Right ventricle myocardium inferior (tissue), 1 donor: ENCODE measurements around the gene NFATC2. TPM values are rescaled to one million over a fixed set of nuclear protein-coding genes. Genes with fewer than 3 reads are reported as not detected.

Experiments used
- ATAC-seq: fragments of 200-7000 bp; cut with Tn5 transposase; one replicate; pipeline ENCODE4 v1.9.1; 2020; ENCODE audit warnings: mild to moderate bottlenecking, moderate library complexity
- DNase-seq: peaks from one replicate; pipeline ENCODE4 v3.0.0; 2021; ENCODE audit errors: missing footprints
- intact Hi-C: fragments of 100-400 bp; cut with DNase I; formaldehyde crosslinking; loops from one replicate; pipeline ENCODE4 v1.11.0; 2022
- total RNA-seq: library from RNA; stranded (reverse); fragmentation: NEBNext Ultra II Directional; extraction: Animal tissue kit (Norgen Biotek cat#: 25700); gene quantifications from one replicate; pipeline ENCODE4 v1.2.1, GENCODE V29; 2021
- donor health status: DM: no; HTN: yes; CAD: no; lungs with severe emphysema.

The NFATC2 gene
- total RNA-seq, 1 donor from 2014 or later: 2.1 TPM

DNA sequence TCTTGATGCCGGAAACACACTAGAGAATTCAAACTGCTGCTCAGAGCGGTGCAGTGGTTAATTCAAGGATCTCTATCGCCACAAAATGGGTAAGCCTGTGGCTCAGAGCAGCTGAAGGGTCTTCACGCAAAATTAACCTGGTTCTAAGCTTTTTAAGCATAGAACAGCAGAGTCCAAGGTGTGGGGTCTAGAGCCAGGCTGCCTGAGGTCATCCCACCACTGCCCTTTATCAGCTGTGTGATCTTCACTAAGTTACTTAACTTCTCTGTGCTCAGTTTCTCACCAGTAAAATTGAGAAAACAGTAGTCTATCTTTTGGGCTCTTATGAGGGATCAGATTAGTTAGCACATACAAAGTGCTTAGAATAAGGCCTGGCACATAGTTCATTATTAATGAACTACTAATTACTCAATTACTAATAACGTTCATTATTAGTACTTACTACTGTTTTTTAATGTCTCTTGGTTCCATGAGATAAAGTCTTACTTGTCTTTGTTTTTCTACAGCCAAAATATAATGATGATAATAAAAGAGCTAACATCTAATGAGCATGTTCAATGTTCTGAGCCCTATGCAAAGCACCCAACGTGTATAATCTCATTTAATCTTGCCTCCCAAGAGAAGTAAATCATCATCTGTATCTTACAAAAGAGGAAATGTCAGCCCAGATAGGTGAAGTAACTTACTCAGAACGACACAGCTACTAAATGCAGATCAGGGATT is 92.9 kb downstream of the NFATC2 start:
- ATAC-seq (no peak), DNase-seq (no peak)
- intact Hi-C loops: no loop called here

DNA sequence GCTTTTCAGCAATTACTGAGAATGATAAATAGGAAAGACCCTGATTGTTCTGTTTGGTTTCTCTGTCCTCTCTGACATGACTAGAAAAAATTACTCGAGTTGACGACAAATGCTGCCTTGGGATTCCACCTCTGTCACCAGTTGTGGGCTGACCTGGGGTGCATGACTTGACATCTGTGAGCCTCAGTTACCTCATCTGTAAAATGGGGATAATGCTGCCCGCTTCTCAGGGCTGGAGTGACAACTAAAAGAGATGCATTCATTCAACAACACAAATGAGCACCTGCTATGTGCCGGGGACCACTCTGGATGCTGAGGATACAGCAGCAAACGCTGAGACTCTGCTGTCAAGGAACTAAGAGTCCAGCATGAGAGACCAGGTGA is 94.8 kb downstream of the NFATC2 start:
- no peak for ATAC-seq
- no peak for DNase-seq
- intact Hi-C loops: no loop called here

DNA sequence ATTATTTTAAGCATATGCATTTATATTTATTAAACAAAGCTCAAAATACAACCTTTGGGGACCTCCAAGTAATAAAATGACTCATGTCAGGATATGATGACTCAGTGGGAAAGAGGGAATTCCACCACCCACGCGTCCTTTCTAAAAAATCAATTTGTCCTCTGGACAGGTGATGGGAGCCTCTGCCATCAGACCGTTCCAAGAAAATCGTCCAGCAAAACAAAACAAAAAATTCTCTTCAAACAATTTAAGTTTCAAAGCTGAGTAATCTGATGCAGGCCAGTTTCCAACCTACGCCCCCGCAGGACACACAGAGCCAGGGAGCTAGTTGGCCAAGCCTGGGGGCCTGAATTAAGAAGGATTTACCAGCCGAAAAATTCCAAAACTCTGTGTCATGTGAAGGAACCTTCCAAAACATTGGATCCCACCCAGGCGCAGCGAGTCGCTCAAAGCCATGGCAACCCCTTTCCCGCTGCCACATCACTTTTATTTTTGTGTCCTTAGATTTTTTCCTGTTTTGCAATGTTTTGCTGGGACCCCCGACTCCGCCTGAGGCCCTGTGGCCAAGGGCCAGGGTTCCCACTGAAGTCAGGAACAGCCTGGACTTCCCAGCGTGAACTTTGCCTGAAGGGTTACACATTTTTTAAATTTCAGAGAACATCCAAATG is 95.3 kb downstream of the NFATC2 start:
- ATAC-seq (peak; percentile 43), DNase-seq (no peak)
- intact Hi-C loops: no loop called here

DNA sequence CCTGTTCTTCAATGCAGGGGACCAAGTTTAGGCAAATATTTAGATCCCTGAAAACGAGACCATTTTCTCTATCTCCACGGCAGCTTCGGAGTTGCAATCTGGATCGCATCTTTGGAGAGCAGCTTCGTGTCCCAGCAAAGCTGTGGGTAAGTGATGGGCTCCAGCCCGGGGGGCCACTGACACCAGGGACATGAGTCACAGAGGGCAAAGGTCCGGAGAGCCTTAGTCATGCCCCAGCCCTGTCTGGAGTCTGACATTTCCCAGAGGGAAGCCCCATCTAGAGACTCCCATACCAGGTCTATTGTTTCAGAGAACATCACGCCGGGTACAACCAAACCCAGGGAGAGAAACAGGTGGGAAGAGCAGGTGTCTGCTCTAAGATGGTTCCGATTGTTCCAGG is 95.9 kb downstream of the NFATC2 start:
- intact Hi-C loops: no loop called here
- no peak for DNase-seq
- ATAC-seq: no peak

DNA sequence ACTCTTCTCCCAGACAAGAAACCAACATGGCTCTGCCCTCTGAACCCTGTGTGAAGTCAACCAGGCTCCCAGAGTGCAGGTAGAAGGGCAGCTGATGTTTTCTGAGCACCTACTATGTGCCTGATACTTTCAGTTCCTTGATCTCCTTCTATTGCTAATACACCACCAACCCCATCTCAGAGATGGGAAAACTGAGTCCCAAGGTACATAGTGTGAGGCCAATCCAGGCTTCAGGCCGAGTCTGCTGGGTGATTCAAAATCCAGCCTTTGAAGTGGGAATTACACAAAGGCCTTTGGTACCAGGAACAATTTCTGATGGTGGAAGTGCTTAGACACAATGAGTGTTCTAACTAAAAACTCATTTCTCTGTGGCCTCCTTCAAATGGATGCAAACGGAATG is 96.3 kb downstream of the NFATC2 start:
- DNase-seq: no peak
- intact Hi-C loops: no loop called here
- ATAC-seq: no peak

DNA sequence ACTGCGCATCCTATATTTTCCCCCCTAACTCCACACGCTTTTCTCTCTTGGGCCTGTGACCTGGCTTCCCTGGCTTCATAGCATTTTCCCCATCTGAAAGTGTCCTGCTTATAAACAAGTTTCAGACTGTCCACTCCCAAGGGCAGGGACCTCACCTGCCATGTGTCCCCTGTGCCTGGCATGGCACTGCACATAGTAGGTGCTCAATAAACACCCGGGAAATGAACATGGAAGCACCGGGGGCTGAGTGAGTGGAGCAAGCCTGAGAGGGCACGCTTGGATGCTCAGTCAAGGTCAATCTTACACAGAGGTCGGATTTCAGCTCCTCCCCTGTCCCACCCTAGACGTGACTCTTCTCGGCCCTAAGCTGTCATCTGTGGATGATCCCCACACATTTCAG is 96.9 kb downstream of the NFATC2 start:
- intact Hi-C loops: no loop called here
- DNase-seq (no peak), ATAC-seq (no peak)

DNA sequence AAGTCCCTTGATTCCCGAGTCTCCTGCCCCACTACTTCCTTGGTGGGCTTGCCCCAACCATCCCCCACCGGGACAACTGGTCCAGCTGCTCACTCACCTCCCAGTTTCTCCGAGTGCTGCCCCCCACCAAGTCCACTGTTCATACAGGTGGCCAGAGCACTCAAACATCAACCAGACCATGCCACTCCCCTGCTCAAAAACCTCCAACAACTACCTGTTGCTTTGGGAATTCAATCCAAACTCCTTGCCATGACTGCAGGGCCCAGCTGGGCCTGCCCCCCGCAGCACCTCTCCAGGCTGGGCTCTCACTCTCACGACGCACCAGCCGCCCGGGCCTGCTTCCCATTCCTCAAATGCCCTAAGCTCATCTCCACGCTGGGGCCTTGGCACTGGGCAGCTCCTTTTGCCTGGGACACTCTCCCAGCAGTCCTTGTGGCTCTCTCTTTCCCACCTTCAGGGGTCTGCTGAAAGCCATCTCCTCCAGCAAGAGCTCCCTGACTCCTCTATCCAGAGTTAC is 97.5 kb downstream of the NFATC2 start:
- no peak for ATAC-seq
- no peak for DNase-seq
- intact Hi-C loops: no loop called here

DNA sequence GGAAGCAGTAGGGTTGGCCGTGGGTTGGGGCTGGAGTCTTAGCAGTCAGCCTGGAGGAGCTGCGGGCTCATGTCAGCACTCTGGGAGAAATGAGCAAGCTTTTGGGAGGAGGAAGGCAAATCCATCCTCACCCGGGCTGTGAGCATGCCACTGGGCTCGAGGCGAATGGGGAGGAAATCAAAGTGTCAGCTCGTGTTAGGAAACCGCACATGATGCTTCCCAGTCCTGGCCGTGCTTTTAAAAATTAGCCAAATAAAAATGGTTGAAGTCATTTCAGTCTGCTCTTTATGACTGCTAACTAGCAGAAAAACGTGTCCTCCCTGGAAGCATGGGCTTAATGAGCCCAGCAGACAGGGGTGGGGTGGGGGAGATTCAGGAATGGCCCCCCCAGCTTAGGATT is 98.1 kb downstream of the NFATC2 start:
- intact Hi-C loops: no loop called here
- ATAC-seq: no peak
- DNase-seq: no peak

DNA sequence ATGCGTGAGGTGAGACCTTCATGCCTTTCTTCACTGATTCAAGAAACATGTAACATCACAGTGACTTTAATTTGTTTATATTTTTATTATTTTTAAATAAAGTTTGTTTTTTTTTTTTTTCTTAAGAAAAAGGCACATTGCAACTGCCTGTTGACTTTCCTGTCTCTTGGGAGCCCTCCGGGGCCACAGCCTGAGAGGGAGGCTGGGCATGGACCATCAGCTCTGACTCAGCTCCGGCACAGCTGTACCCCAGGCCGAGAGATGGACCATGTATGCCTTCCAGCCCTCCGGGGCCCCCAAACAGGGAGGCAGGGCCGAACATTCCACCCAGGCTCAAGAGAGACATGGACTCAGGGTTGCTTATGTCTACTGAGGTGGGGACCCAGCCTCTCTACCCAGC is 99.9 kb downstream of the NFATC2 start:
- DNase-seq (no peak), ATAC-seq (no peak)
- intact Hi-C loops: no loop called here

DNA sequence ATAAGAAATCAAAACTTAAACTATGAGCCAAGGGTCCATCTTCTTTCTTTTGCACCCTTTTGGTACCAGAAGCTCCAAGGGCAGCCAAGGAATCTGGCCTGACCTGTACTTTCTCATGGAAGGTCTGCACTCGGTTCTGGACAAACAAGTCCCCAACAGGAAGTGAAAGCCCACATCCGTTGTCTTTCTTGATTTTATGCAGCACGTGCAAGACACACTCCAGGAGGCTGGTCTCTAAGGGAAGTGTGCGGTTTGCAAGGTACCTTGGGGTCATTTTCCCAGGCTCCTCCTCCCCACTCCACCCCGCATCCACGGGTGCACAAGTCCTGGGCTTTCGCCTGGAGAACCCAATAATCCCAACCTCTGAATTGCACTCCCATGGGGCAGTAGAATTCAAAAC is 101.9 kb downstream of the NFATC2 start:
- DNase-seq: no peak
- ATAC-seq: no peak
- intact Hi-C loops: no loop called here

DNA sequence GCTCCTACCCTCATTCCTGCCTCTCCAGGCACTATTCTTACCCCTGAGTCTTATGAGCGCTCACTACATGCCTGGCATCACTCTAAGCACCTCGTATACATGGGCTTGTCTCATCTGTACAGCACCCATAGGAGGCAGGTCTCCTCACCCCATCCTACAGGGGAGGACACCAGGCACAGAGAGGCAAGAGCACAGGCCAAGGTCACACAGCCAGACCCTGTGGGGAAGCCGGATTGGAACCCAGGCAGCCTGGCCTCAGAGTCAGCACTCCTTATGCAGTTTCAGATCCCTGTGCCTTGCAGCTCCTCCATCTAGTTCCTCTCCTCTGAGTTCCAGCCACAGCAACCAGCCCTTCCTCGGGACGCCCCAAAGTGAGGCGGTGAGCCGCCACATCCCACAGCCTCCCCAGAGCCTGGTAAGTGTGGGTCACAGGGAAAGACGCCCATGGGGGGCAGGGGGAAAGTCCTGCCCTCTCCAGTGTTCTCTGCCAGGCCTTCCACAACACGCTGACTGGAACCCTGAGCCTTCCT is 103.3 kb downstream of the NFATC2 start:
- intact Hi-C loops: no loop called here
- DNase-seq (no peak), ATAC-seq (no peak)

DNA sequence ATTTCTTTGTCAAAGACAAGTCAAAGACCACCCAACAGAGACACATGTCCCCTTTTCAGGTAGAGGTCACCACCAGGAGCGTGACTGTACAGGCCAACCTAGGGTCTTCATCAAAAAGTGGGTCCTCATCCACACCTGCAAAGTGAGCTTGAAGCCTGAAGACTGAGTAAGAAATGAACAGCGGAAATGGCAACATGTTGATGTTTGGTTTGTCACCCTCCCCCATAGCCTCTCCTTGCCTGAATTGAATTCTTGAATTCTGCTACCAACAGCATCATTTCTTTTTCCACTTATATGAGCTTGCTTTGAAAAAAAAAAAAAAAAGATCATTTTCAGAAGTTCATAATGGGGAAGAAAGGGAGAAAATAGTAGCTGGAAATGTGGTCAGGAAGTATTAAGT is 104.4 kb downstream of the NFATC2 start:
- ATAC-seq: no peak
- intact Hi-C loops: no loop called here
- DNase-seq: no peak

DNA sequence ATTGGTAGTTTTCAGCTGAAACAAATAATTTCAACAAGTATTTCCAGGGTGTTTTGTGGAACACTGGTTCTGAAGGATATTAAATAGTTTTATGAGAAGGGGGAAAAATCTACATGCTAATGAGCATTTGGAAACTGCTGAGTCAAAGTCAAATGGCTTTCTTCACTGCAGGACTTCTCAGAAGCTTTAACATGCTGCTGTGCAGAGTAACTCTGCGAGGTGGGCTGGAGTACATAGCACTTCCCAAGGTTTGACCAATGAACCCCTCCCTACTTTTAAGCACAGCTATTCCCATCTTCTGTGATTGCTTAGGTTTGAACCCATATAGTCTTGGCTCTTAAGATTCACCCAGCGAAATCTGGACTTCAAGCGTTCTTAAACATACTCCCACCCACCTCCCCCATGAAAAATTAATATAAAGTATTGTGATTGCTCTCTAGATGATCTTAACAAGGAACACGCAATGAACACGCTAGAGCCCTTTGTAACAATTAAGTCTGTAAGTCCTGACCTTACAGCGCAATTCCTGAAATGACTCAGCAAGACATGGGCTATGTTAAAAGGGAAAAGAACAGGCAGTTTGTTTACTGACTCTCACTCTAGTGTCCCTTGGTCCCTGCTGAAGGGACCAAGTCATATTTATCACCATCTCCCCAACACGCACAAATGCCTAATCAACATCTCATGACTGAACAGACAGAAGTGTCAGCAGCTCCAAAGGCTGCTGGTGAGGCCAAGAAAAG is 105.2 kb downstream of the NFATC2 start:
- intact Hi-C loops: no loop called here
- DNase-seq: no peak
- no peak for ATAC-seq

DNA sequence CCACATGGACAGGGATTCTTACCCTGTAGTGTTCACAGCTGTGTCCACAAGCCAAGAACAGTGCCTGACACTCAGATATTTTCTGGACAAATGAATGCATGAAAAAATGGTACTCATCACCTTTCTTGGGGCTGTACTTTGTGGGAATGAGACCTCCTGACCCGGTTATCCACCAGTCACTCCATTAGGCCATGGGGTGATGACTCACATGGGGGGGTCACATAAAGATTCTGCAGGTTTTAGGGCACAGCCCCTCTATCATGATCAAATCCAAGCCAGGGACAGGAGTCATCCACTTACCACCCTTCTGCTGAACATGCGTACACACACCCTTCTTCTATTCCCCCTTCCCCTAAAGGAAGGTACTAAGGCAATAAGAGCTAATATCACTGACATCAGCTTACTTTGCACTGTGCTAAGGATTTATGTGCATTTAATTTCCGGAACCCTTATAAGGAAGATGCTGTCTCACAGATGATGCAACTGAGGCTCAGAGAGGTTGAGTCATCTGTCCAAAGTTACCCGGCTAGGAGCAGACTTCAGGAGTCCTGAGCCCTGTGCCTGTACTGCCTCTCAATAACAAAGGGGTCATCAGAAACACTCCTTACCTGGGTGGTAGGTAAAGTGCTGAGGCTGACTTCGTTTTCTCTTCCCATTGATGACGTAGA is 107.8 kb downstream of the NFATC2 start:
- DNase-seq (no peak), ATAC-seq (no peak)
- intact Hi-C loops: no loop called here

DNA sequence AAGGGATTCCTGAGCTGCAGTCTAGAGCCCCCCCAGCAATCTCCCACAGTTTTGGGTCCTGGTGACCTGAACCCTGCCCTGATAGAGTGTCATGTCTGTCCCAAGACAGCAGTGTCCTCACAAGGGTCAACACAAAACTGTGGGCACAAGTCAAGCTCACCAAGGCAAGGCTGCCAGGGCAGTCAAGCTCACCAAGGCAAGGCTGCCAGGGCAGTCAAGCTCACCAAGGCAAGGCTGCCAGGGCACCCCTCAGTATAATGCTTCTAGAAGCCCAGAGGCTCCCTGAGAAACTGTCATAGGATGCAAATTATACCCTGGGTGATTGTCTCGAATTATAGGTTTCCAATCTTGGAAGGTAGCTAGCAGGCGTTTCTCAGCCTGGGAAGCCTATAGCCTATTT is 108.5 kb downstream of the NFATC2 start:
- intact Hi-C loops: no loop called here
- DNase-seq (no peak), ATAC-seq (no peak)

DNA sequence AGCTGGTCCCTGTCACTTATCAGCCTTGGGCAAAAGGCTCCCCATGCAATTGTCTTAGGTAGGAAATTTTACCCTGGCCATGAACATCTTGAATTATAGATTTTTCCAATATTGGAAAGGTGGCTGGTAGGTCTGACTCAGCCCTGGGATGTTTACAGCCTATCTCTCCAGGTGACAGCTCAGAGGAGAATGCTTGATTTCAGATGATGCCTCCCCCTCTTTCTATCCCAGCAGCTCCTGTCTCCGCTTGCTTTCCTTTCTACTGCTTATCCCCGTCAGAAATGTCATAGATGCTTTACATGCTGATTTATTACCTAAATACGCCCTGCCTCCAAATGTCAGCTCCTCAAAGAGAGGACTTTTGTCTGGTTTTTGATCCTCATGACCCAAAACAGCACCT is 109.6 kb downstream of the NFATC2 start:
- ATAC-seq (no peak), DNase-seq (no peak)
- intact Hi-C loops: no loop called here

DNA sequence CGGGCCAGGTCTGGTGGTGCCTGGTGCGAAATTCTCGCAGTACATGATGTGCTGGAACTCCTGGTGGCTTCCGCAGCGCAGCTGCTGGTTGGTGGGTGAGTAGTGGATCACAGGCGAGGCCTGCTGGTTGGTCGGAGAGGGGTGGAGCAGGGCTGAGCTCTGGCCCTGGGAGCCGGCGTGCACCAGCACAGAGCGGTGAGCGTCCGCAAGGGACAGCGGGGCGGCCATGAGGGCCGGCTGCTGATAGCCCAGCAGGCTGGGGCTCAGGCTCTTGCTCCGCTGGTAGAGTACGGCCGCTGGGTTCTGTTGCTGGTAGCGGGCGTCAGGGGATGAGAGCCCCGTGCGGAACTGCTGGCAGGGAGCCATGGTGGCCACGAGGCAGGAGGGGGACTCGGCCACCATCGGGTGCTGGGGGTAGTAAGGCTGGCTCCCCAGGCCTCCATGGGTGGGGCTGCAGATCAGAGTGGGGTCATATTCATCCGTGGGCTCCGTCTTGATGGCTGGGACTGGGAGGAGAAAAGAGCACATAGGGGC is 110.2 kb downstream of the NFATC2 start:
- DNase-seq (no peak), ATAC-seq (no peak)
- intact Hi-C loops: no loop called here

DNA sequence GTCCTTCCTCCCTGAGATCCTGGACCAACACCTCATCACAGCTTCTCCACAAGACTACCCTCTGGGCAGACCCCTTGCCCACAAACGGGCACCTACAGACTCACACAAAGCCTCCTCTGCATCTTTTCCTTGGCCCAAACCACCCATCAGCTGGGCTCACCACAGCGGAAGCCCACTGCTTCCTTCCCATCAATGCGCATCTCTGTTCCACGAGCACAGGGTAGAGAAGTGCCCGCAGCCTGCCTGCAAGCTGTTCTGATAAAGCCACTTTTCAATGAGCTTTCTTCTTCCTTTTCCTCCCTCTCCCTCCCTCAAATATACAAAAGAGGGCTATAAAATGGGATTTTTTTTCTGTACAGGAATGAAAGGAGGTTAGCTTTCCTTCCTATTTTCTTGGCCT is 111.2 kb downstream of the NFATC2 start:
- DNase-seq (no peak), ATAC-seq (no peak)
- intact Hi-C loops: no loop called here
